ENCODE data around the gene SCRN2. TPM values are rescaled to one million over a fixed set of nuclear protein-coding genes. Genes with fewer than 3 reads are reported as not detected.
A peak's percentile ranks its signal among the peaks of the same experiment; 100 is the strongest.

Gene SCRN2
- total RNA-seq, 1 experiment from 2014 or later: 73.6 TPM

DNA sequence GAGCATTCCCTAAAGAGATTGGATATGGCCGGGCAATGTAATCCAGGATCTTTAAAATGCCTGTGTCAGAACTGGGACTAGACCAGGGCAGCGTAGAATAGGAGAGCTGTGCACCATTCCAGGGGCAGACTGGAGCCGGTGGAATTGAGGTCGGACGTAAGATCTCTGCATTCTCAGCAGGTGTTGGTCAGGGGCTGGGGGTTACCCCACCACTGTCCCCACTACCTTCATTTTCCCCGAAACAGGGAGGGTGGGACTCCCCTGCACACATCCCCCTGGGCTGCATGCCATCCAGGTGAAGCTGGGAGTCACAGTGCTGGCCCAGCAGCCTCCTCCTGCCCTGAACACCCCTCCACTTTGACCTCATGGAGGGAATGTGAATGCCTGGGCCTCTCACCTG is 37.3 kb downstream of the SCRN2 start:
- Histone ChIP-seq H3K36me3 (ENCODE audit: control insufficient read depth, insufficient read depth, low read length) (peaks cover 7% of the 10 kb centered on the region; the same call in 1 of the 2 replicates), H3K4me1 (peaks cover 5% of the 10 kb centered on the region), H3K9me3 (no peaks in the 10 kb centered on the region), H3K27me3 (replicated peaks; ENCODE audit: control insufficient read depth, insufficient read depth, low read length) (no peaks in the 10 kb centered on the region), H3K4me3 (ENCODE audit: low read depth, low read length) (no peak overlapping the region)
- H3K9me3 Mint-ChIP-seq (ENCODE audit: unreplicated experiment): no peaks in the 10 kb centered on the region
- CTCF ChIA-PET: interaction anchor here (0.8 to 1.6 kb wide), 3 partner anchors 71 to 106 kb away, joined by 3 to 7 read pairs (median 3); partner anchors contain the start of gene TBX21
- H3K27me3 Mint-ChIP-seq (ENCODE audit: insufficient read depth, unreplicated experiment): no peaks in the 10 kb centered on the region
- TF ChIP-seq CTCF (IDR thresholded peaks at IDR 0.05; ENCODE audit: insufficient read depth in 1 of 2, low read depth in 1 of 2, low read length in 1 of 2, severe bottlenecking in 1 of 2, unreplicated experiment in 1 of 2): no peak
- H3K4me3 Mint-ChIP-seq (ENCODE audit: unreplicated experiment): no peak overlapping the region
- intact Hi-C loops (cut with micrococcal nuclease; ENCODE audit: unreplicated experiment): loop anchor here (5.0 kb wide), 1 partner anchor 141 kb away; no protein-coding TSS in a partner anchor
- BruUV-seq (replicated peaks): no TSS peak
- peaks cover 20% of the 10 kb centered on the region for H3K36me3 Mint-ChIP-seq (ENCODE audit: insufficient read depth, unreplicated experiment)
- peak in 1 of 2 experiments; percentile 46 for DNase-seq
- POLR2A ChIA-PET: interaction anchor here (0.5 kb wide), 1 partner anchor 124 kb away, joined by 3 read pairs; no protein-coding TSS in a partner anchor
- no peak overlapping the region for H3K27ac Mint-ChIP-seq (ENCODE audit: unreplicated experiment)
- peaks cover 4% of the 10 kb centered on the region for H3K4me1 Mint-ChIP-seq (ENCODE audit: low read depth, unreplicated experiment)

DNA sequence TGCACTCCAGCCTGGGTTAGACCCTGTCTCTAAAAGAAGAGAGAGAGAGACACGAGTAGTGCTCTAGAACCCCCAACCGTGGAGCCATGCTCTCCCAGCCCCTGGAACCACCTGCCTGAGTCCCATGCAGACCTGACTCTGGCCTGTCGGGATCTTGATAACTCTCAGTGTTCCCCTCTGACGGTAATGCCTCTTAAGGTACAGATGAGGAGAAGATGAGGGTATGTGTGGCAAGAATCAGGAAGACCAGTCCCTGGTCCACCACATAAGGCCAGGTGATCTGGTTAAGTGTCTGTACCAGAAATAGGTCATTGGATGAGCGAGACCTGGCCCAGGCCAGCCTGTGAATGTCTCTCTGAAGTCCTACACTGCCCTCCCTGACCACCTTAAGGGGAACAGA is 37.9 kb downstream of the SCRN2 start:
- CTCF ChIA-PET: interaction anchor here (1.2 to 2.6 kb wide), 5 partner anchors 17 to 105 kb away, joined by 3 to 19 read pairs (median 3); partner anchors contain the start of gene TBX21
- Histone ChIP-seq H3K9me3 (no peaks in the 10 kb centered on the region), H3K27me3 (replicated peaks; ENCODE audit: control insufficient read depth, insufficient read depth, low read length) (no peaks in the 10 kb centered on the region), H3K36me3 (ENCODE audit: control insufficient read depth, insufficient read depth, low read length) (peaks cover 3% of the 10 kb centered on the region; the same call in 1 of the 2 replicates), H3K4me1 (no peaks in the 10 kb centered on the region; the same call in 1 of the 2 replicates), H3K4me3 (ENCODE audit: low read depth, low read length) (no peak overlapping the region)
- no peak overlapping the region for H3K4me3 Mint-ChIP-seq (ENCODE audit: unreplicated experiment)
- H3K9me3 Mint-ChIP-seq (ENCODE audit: unreplicated experiment): no peaks in the 10 kb centered on the region
- DNase-seq: peak in 1 of 2 experiments; percentile 37
- no peaks in the 10 kb centered on the region for H3K27me3 Mint-ChIP-seq (ENCODE audit: insufficient read depth, unreplicated experiment)
- no peak for TF ChIP-seq CTCF (IDR thresholded peaks at IDR 0.05; ENCODE audit: insufficient read depth in 1 of 2, low read depth in 1 of 2, low read length in 1 of 2, severe bottlenecking in 1 of 2, unreplicated experiment in 1 of 2)
- intact Hi-C loops (cut with micrococcal nuclease; ENCODE audit: unreplicated experiment): loop anchor here (5.0 kb wide), 1 partner anchor 141 kb away; no protein-coding TSS in a partner anchor
- peaks cover 15% of the 10 kb centered on the region for H3K36me3 Mint-ChIP-seq (ENCODE audit: insufficient read depth, unreplicated experiment)
- peaks cover 4% of the 10 kb centered on the region for H3K4me1 Mint-ChIP-seq (ENCODE audit: low read depth, unreplicated experiment)
- no peak overlapping the region for H3K27ac Mint-ChIP-seq (ENCODE audit: unreplicated experiment)
- POLR2A ChIA-PET: interaction anchor here (0.5 kb wide), 1 partner anchor 123 kb away, joined by 3 read pairs; no protein-coding TSS in a partner anchor
- BruUV-seq (replicated peaks): no TSS peak

DNA sequence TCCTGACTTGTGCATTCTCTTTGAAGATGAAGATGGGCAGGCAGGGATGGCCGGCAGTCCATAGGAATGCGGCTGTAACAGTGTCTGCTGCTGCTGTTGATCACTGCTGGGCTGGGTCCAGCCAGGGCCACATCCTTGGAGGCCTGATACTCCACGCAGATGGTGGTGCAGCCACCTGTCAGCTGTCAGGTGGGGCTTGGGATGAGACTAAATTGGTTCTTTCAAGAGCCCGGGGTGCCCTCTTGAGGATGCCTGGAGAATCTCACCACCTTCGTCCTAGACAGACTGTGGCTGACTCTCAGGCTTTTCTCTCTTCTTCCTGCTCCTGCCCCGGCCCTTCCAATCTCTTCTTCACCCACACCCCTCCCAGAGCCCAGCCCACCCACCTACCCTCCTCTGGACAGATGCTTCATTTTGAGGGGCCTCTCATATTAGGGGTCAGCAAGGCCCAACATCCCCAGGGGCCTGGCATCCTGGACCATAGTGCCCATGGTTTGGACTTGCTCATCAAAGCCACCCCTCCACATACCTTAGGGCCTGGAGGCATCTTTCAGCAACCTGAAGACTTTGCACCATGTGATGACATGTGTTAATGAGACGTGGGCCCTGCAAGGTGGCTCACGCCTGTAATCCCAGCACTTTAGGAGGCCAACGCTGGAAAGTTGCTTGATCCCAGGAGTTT is 38.6 kb downstream of the SCRN2 start:
- Histone ChIP-seq H3K36me3 (ENCODE audit: control insufficient read depth, insufficient read depth, low read length) (no peaks in the 10 kb centered on the region; the same call in 1 of the 2 replicates), H3K4me1 (no peaks in the 10 kb centered on the region), H3K27me3 (replicated peaks; ENCODE audit: control insufficient read depth, insufficient read depth, low read length) (no peaks in the 10 kb centered on the region), H3K4me3 (ENCODE audit: low read depth, low read length) (no peak overlapping the region), H3K9me3 (no peaks in the 10 kb centered on the region)
- peak; percentile 96 to 98 for TF ChIP-seq CTCF (IDR thresholded peaks at IDR 0.05; ENCODE audit: insufficient read depth in 1 of 2, low read depth in 1 of 2, low read length in 1 of 2, severe bottlenecking in 1 of 2, unreplicated experiment in 1 of 2)
- Mint-ChIP-seq H3K4me3 (ENCODE audit: unreplicated experiment) (no peak overlapping the region), H3K9me3 (ENCODE audit: unreplicated experiment) (no peaks in the 10 kb centered on the region), H3K36me3 (ENCODE audit: insufficient read depth, unreplicated experiment) (peaks cover 11% of the 10 kb centered on the region), H3K4me1 (ENCODE audit: low read depth, unreplicated experiment) (peaks cover under 1% of the 10 kb centered on the region), H3K27me3 (ENCODE audit: insufficient read depth, unreplicated experiment) (peaks cover 3% of the 10 kb centered on the region), H3K27ac (ENCODE audit: unreplicated experiment) (no peak overlapping the region)
- DNase-seq: peak; percentile 91
- ChIA-PET POLR2A (no interaction called here), CTCF (interaction anchor here (1.0 to 2.6 kb wide), 11 partner anchors 8 to 139 kb away, joined by 3 to 19 read pairs (median 4); partner anchors contain the start of genes OSBPL7 and TBX21)
- intact Hi-C loops (cut with micrococcal nuclease; ENCODE audit: unreplicated experiment): loop anchor here (1.0 to 5.0 kb wide), 5 partner anchors 26 to 140 kb away; partner anchors contain the start of genes TBKBP1 and TBX21
- no TSS peak for BruUV-seq (replicated peaks)
